Activated CD8-positive, alpha-beta memory T cell treated with anti-CD3 and anti-CD28 coated beads for 4 hours (primary cell): ENCODE results near the gene RGL1.

ENCODE experiments used
- DNase-seq, 2 donors: peaks; one replicate each; pipeline ENCODE4 v3.0.0-alpha.2; 2020; ENCODE audit warnings: low read depth in 2 of 2

Gene RGL1

DNA sequence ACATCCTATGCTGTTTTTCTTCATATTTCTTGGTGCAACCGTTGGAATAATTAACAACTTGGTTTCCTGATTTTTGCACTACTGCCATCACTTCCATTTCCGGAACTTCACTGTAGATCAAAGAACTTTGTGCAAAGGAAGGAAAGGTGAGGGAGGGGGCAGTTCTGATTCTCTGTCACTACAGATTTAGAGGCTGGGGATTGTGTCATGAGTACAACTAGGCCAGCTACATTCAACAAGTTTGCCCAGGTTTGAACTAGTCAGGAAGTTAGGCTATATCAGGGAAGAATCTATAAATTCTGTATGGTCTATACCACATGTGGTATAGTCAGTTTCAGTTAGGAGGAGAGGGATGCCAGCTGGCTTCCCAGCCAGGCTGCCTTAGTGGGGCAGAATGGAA lies 84.2 kb downstream of the RGL1 start:
- no peak for DNase-seq

DNA sequence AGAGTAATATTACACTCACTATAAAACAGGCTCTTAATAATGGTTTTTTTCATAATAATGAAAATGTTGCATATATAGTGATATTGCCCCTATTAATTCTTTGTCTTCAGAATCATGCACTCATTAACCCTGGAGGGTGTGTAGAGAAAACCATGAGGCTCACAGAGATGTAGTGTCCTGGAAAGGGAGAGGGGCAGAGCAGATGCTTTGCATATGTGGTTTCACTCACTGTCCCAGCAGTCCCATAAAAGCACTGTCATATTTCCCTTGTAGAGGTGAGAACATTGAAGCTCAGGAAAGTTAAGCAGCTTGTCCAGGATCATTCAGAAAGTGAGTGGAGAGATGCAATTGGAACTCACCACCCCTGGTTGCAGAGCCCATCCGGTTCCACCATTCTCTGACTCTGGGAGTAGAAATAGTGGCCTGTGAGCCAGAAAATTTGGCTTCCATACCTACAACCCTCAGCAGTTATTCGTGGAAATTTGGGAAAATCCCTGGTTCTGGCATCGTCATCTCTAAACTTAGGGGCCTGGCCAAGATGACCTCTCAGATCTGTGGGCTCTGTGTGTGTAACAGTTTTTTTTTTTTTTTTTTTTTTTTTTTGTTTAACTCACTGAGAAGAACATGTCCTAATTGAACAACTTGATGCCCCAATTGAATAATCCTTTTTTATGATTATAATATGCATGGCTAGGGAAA lies 86.4 kb downstream of the RGL1 start:
- DNase-seq: no peak

DNA sequence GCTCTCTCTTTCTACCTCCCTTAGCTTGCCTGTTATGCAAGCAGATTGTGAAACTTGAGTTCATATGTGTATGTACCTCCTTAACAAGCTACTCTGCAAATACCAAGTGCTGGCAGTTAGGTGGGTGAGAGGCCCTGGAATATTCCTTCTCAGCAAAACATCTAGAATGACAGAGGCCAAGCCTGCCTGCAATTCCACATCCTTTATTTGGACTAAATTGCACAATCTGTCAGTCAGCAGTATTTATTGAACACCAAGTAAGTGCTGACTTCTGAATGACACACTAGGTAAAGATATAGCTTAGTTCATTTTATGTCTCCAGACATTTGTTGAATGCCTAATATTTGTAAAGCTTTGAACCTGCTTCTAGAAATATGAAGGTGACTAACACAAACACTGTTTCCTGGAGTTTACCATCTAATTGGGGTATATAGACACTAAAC lies 87.5 kb downstream of the RGL1 start:
- DNase-seq: no peak

DNA sequence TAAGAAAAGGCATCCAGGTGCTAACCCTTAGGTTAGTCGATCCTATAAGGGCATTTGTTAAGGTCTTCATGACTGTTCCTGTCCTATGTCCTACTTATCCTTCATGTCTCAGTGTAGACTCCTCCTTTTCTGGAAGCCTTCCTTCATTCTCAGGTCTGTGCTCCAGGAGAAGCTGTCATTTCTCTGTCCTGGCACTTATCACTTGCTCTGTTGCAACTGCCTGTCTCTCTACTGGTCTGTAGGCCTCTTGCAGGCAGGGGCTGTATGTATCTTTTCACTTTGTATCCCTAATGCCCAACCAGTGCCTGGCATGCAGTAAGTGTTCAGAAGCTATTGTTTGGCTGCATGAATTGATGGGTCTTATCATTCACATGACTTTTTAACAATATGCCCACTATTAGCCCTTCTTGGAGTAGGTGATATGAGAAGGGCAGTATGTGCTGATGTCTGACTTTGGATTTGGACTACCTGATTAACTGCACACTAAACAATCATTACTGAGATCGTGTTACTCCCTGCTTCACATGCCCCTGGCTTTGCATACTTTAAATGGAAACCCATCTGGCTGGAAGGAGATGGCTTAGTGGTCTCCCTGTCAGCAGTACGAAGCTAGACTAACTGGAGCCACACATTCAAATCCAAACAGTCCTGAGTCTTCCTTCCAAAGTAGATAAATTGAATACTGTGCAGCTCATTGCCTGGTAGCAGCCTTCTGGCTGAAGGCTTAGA lies 88.8 kb downstream of the RGL1 start:
- no peak for DNase-seq

DNA sequence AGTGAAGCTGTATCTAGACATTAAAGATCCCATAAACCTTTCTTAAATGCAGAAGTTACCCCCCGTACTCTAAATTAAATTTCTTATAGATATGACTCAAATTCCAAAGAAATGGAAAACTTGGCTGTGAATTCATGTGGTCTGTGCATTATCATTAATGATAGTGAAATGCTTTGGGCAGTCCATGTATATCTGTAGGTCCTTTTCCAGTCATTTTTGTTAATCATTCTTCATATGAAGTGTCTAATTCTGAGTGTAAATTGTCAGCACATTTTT lies 89.3 kb downstream of the RGL1 start:
- no peak for DNase-seq

DNA sequence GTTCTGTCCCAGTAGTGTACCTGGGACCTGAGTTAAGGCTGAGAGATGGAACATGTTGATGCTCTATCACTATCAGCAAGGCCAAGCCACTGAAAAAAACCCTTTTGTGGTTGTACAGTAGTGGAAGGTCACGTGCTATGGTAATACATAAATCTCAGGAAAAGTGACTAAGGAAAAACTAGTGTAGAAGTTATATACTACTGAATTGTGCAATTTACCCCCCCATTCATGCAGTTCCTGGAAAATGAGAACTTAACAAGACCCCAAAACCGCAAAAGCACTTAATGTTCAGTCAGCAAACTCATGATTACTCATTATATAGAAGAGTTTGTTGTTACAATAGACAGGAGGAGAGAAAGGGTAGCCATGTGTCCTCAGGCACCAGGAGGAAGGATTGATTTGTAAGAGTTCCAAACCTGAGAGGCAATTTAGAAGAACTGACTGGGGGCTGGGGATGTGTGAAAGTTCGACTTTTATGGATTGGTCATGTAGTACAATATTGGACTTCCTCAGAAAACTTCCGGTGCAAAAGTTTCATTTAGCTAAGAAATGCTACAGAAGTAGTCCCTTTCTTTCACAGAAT lies 91.6 kb downstream of the RGL1 start:
- no peak for DNase-seq

DNA sequence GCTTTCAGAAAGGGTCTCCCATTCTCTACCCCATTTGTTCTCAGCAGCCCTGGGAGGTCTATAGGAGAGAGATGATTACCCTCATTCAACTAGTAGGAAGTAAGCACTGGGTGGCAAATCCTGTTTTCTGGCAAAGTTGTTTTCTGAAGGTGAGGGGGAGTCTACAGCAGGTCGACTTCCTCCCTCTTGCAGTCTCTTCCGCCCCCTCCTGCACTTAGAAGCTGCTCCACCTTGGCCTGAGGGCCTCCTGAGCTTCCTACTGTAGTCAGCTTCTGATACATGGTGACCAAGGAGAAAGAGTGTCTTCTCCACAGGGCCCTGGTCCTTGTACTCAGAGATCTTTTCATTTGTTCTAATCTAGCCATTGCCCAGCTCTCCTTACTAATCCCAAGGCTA lies 93.1 kb downstream of the RGL1 start:
- no peak for DNase-seq

DNA sequence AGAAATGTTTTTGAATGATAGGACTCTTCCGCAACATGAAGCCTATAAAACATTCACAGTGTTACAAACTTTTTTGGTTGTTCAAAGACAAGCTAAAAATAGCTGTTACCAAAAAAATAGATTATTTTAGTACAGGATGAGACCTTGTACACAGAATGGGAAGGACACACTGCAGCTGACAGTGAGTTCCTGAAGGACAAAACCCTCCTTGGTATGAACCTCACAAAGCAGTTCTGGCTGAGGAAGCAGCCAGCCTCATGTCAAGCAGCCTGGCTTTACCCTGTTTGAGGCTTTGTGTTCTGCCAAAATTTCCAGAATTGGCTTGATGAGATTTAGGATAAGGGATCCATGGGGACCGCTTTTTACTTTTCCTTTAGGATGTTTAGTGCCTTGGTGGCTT lies 93.7 kb downstream of the RGL1 start:
- no peak for DNase-seq

DNA sequence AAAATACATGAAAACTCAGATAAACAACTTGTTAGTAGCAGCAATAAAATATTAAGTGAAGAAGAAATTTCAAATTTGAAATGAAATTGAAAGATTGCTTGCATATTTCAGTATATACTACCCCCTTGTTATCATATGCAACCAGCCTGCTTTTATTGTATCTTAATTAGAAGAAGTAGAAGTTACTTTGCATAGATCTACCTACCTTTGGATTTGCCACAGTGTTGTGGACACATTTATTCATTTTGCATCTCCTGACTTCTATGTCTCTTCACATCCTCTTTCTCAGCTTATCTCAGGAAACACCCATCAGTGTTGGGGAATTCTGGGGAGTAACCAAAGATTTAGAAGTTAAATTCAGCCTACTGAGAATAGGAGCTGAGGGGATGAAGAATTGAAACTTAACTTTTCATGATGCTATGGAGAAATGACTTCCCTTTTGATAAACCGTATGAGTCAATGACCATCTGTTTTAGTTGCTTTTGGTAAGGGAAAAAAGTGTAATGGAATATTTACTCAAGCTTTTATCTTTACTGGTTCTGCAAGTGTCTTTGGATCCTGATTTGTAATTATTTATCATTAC lies 96.9 kb downstream of the RGL1 start:
- DNase-seq: no peak

DNA sequence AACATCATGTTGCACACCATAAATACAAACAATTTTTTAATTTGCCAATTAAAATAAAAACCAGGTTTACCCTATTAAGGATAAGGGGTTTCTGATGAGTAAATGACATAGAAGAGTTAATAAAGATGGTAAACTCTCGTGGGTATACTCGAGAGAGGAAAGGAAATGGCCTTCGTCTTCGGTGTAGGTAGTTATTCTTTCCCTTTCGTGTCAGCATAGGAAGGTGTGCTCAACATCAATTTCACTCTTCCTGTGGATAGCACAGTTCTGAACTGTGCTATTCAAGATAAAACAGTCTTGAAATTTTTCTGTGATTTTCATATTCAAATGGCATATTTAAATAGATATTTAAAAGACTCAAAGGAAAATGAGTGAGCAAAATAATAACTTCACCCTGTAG lies 98.2 kb downstream of the RGL1 start:
- DNase-seq: no peak

DNA sequence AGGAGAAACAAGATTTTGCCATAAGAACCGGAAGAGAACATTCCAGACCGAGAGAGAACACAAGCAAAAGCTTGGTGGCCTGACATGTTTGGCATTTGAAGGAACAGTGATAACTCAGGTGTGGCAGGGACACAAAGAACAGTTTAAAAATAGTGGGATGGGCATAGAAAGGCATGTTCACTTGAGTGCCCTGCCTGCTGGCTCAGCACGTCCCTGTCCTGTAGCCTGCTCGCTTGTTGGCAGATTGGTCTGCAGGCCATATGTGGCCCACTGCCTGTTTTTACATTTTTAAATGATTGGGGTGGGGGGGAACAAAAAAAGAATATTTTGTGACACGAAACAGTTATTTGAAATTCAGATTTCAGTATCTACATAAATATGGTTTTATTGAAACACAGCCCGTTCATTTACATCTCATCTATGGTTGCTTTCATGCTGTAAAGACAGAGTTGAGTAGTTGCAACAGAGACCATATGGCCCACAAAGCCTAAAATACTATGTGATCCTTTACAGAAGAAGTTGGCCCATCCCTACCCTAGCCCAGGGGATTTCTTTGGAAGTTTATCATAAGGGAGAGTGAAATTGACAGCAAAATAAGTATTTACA lies 100.7 kb downstream of the RGL1 start:
- DNase-seq: no peak

DNA sequence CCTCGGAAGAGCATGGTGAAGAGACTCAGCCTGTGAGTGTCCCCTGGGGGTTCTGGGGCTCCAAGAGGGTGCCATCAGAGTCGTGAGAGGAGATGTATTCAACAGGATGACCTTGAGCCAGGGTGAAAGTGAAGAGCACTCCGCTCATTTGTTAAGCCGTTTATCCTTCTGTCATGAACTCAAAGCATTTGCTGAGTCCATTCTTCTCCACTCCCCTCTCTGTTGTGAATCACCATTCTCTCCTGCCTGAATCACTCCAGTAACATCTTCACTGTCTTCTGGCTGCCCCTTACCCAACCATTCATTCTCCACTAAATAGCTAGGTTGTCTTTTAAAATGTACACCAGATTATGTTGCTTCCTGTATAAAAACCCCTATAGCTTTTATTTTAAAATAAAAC lies 102.2 kb downstream of the RGL1 start:
- no peak for DNase-seq

DNA sequence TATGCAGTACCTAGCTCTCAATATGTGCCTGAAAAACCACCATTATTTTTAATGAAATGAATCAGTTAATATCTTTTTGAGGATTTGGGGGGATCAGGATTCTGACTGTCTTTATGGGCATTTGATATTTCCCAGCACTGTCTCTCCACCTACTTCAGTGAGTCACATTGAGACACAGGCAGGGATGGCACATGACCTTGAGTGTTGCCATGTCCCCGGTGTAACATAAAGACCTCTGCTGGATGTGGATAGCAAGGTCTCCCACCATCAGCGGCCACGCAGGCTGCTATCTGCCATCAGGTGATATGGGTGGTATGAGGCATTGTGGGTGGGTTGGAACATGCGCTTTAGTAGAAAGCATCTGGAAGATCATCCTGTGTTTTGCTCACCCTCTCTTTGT lies 103.2 kb downstream of the RGL1 start:
- no peak for DNase-seq

DNA sequence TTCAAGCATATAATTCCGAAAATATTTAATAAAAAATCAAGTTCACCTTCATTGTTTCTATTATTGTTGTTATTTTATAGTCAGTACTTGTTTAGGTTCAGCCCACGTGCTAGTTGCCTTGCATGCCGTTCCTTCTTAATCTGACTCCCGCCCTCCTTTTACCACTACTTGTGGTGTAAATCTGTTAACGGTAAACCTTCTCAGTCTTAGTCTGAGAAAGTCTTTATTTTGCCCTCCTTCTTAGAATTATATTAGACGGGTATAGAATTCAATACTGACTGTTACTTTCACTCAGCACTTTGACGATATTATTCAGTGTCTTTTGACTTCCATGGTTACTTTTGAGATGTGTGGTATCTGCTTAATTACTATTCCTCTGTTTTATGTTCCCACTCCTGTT lies 104.8 kb downstream of the RGL1 start:
- no peak for DNase-seq

DNA sequence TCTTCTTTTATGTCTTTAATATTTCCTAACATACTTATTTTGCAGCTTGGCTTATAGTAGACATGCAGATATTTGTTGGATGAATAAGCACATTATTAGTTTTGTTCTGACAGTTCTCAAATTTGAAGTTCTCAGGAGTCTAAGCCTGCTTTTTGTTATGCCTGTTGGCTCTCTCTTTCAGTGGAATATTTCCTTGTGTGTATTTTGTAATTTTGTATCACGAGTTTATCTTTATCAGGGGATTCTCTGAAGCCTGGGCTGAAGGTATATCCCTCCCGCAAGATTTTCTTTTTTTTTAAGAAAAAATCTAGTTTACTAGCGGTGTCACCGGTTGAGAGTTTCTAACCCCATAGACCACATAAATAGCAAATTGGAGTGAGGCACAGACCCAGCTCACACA lies 105.9 kb downstream of the RGL1 start:
- no peak for DNase-seq

DNA sequence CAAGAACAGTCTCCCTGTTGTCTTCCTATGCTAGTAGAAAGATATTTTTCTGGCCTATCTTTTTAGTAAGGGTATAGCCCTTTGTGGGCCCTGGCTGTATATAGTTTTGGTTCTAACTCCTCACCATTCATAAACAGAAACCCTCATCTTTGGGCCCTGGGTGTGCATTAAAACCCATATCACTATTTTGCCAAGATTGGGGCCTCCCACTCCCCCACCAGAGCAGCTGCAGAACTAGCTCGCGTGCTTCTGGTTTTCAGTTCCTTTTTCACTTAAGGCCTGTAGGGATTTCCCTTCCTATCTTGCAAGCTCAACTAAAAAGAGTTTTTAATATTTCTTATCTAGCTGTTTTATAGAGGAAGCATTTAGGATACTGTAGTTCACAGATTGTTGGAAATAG lies 106.4 kb downstream of the RGL1 start:
- DNase-seq: no peak

DNA sequence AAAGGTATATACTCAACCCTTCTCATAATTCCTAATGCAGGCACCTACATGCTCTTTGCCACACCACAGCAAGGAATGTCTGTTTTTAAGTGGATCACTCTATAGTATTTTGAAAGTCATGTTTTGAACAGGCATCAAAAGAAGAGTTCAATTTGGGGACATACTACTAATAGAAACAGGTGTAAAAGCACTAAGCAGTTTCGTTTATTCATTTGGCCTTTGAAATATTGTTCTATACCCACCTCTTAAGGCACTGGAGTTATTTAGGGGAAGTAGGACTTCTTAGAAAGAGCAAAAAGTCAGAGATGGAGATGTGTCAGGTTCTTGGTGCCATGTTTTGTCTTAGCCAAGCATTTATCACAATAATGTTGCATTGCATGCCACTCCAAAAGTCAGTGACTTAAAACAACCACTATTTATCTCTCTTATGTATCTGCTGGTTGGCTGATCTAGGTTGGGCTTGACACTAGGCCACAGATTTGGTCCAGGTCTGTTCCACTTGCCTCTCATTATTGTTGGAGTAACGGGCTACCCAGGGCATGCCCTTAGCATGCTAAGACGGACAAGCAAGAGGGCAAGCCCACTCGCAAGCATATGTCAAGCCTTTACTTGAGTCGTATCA lies 107.5 kb downstream of the RGL1 start:
- no peak for DNase-seq

DNA sequence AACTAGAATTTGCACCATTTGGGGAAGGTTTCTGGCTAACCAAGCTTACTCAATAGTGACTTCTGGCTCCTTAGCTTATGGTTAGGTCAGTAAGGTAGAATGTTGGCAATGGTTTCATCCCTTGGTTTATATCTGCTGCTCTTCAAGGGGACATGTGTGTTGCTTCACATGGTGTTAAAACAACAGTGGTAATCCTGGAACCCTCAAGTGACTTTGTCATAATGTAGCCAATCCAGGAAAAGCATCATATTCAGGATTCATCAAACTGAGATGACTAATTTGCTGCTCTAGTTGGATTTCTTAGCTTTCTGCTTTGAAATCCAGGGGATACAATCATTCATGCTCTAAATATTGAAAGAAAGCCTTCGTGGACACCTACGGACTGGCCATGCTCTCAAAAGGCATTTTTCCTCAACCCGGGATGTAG lies 108.7 kb downstream of the RGL1 start:
- no peak for DNase-seq

DNA sequence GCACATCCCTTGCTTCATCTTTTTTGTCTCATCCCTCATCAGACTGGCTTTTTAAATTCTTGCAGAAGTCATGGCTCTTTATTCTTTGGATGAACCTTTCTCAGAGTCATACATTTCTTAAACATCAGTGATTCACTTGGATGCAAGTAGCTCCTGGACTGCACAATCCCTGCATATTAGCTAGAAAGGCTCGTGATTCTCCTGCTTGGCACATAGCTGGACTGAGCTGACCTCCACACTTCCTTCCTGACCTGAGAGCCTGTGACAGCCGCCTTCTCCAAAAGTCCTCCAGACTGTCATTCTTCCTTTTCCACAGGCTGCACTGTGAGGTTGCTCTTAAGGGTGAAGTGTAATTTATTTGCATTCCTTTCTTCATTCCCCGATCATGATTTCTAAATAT lies 109.4 kb downstream of the RGL1 start:
- no peak for DNase-seq

DNA sequence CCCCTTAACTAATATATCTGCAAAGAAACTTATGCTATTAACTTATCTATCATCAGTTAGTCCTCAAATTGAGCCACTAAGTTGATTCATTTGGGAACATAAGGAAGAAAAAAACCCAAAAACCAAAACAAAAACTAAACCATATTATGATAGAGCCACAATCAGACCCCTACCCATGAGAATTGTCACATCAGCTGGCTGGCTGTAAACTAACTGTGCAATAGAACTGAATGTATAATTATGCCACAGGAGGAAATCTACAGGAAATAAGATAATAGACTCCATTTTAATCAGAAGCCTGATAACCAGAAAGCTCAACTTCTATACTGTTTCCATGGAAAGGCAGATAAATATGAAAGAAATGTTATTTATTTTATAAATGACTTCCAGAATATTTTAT lies 110.0 kb downstream of the RGL1 start:
- no peak for DNase-seq

DNA sequence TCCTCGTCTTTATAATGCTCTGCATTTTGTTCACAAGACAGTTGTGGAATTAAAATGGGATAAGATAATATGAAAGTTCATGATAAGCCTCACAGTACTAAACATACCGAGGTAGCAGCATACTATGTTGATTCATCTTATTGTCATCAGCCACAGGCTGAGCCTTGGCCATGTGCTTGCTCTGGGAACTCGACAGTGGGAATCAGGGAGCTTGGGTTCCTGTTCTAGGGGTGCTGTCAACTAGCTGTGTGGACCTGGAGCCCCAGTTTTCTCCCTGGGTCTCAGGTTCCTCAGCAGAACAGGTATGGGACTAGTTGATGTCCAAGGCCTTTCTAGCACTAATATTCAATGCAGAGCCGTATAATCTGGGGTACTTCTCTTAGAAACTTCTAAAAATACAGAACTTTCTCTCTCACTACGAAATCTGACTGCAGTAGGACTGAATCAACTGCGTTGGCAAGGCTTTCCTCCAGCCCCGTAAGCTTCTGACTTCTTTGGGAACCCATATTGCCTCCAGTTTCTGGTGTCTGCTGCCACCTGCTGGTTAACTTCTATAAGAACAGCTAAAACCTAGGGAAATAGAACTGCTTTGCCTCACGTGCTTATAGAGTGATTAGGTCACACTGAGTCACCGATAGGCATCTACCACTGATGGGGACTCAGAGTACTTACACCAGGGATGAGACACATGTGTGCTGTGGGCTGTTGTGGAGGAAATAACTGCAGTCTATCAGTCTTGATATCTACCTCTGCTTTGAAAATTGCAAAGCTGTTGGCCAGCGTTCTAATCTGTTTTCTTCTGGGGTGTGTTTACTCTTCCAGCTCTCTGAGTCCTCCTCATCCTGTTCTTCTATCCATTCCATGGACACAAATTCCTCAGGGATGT lies 110.9 kb downstream of the RGL1 start:
- peak; percentile 45 to 63 for DNase-seq
